A673 (cell line): ENCODE data around the gene CST6.

ENCODE experiments used
- CTCF ChIP-seq: fragments of 300-800, 200-600 bp; sonication (generic); conservative IDR thresholded peaks from 2 replicates; pipeline ENCODE4 v1.5.1; 2017; ENCODE audit warnings: low read depth, mild to moderate bottlenecking, antibody characterized with exemption, low read length, moderate library complexity, mixed read lengths
- EZH2 ChIP-seq: fragments of 200-600 bp; sonication (generic); IDR thresholded peaks from 2 replicates; pipeline ENCODE4 v1.6.1; 2017; ENCODE audit warnings: borderline replicate concordance, low read depth, mild to moderate bottlenecking, mixed read lengths, antibody characterized with exemption, low read length; ENCODE audit not compliant: poor library complexity, severe bottlenecking

GRCh38 chr11:65987336-65987735 lies 24.5 kb upstream of the CST6 start:
- TF ChIP-seq CTCF = no peak
- TF ChIP-seq EZH2 = no peak
